Ectodermal cell (in vitro differentiated cells): Measurements from ENCODE around the gene SPRTN. TPM values are rescaled to one million over a fixed set of nuclear protein-coding genes. Genes with fewer than 3 reads are reported as not detected.

ENCODE experiments used
- H3K27ac ChIP-seq: 2 replicates; pipeline ENCODE4 v1.7.0; 2013; ENCODE audit warnings: mild to moderate bottlenecking, low read depth, low read length; ENCODE audit not compliant: insufficient read depth, poor library complexity, severe bottlenecking
- H3K27me3 ChIP-seq: 2 replicates; pipeline ENCODE4 v1.7.0; 2013; ENCODE audit warnings: mild to moderate bottlenecking, low read length; ENCODE audit not compliant: insufficient read depth, control insufficient read depth, poor library complexity, severe bottlenecking
- H3K36me3 ChIP-seq: one replicate; pipeline ENCODE4 v1.7.0; 2013; ENCODE audit warnings: low read length; ENCODE audit not compliant: control insufficient read depth, insufficient read depth
- H3K4me1 ChIP-seq: one replicate; pipeline ENCODE4 v1.7.0; 2013; ENCODE audit warnings: low read length; ENCODE audit not compliant: control insufficient read depth, insufficient read depth
- H3K4me3 ChIP-seq: 2 replicates; pipeline ENCODE4 v1.7.0; 2013; ENCODE audit warnings: low read depth, low read length, control low read depth; ENCODE audit not compliant: insufficient read depth
- H3K9me3 ChIP-seq: 2 replicates; pipeline ENCODE4 v1.7.0; 2013; ENCODE audit warnings: mild to moderate bottlenecking, low read length, moderate library complexity; ENCODE audit not compliant: control insufficient read depth
- WGBS, 2 experiments: methylation state at CpG; one replicate each; pipeline ENCODE4 v1.1.7; 2013; ENCODE audit warnings: missing lambda C conversion rate in 2 of 2; 5-methylcytosine and 5-hydroxymethylcytosine counted together
- polyA plus RNA-seq, 4 experiments: library from polyadenylated mRNA; stranded (reverse); fragments of 50-300 nt; gene quantifications; one replicate each; pipeline ENCODE4 v1.2.3, GENCODE V29; 2013

The SPRTN gene
- polyA plus RNA-seq (2013, experiment 1 of 4), result 11.2 TPM
- polyA plus RNA-seq (2013, experiment 2 of 4), result 11.7 TPM
- polyA plus RNA-seq (2013, experiment 3 of 4), result 9.7 TPM
- 12.5 TPM for polyA plus RNA-seq (2013, experiment 4 of 4)

DNA sequence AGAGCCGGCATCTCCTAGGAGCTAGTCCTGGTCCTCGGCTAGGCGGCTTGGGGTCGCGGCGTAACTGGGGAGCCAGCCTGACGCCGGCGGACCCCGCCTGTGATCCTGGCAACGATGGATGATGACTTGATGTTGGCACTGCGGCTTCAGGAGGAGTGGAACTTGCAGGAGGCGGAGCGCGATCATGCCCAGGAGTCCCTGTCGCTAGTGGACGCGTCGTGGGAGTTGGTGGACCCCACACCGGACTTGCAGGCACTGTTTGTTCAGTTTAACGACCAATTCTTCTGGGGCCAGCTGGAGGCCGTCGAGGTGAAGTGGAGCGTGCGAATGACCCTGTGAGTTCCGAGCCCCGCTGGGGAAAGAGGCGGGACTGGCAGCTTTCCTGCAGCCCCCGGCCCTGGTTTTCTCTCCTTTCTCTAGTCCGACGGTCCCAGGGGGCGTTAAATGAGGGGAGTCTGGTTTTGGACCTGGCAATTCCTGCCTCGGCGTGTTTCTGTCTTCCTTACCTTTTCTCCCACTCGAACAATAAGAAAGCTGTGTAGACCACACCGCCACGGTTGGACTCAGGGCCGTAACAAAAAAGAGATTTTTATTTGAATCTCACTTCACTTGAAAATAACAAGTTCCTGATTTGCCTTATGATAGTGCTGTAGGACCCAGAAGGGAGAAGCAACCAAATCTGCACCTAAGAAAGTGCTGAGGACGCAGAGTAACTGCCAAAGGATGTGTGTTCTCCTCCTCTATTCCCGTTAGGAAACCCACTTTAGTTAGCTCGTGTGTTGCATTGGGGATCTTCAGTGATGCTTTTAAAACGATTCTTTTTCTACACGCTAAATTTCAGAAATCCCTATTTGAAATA, at the start of gene SPRTN:
SPRTN (plus strand) TSS at position 24 of the 859 bp plus-strand sequence; CDS start at position 115, 91 bp downstream.
- H3K36me3 ChIP-seq, result peaks cover 6% of the 10 kb centered on the region
- 2% methylated on average over 43 of the region's 43 CpGs for WGBS, 2 experiments

DNA sequence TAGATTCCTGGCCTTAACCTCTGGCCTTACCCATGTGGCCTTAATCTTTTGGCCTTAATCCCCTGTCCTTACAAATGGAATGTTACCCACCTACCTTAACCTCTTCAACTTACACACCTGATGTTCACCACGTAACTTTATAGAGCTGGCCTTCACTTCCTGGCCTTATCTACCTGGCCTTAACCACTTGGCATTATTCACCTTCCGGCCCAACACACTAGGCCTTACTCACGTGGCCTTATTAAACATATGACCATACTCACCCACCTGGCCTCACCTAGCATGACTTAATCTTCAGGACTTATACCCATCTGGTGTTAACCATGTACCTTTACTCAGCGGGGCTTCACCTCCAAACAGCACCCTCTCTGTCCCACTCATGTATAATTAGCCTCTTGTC, 42.2 kb upstream of the SPRTN start:
- H3K27ac ChIP-seq, result no peak overlapping the region
- H3K9me3 ChIP-seq, result no peaks in the 10 kb centered on the region
- H3K4me1 ChIP-seq, result no peaks in the 10 kb centered on the region
- H3K27me3 ChIP-seq, result no peaks in the 10 kb centered on the region
- WGBS, 2 experiments, result 92% methylated on average over 4 of the region's 4 CpGs
- H3K4me3 ChIP-seq, result no peak overlapping the region
- H3K36me3 ChIP-seq, result no peaks in the 10 kb centered on the region

More for the DNA sequence above, at the start of gene SPRTN:
- Histone ChIP-seq H3K4me1 (peaks cover 24% of the 10 kb centered on the region), H3K27me3 (no peaks in the 10 kb centered on the region), H3K27ac (peak within 1 kb of the TSS; percentile 80), H3K4me3 (peak within 1 kb of the TSS; percentile 76), H3K9me3 (no peaks in the 10 kb centered on the region)

DNA sequence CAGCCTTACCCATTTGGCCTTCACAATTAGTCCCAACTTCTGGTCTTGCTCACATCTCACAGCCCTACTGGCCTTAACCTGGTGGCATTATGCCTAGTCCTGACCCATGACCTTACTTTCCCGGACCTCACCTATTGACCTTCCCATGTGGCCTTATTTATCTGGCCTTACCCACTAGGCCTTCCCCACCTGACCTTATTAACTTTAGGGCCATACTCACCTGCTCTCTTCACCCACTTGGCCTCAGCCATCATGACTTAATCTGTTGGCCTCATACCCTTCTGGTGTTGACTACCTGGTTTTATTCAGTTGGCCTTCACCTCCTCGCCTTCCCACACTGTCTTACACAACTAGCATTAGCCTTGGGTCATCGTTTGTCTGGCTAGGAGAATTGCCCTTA, 36.1 kb upstream of the SPRTN start:
- no peak overlapping the region for H3K4me3 ChIP-seq
- no peak overlapping the region for H3K27ac ChIP-seq
- H3K27me3 ChIP-seq, result no peaks in the 10 kb centered on the region
- H3K36me3 ChIP-seq, result no peaks in the 10 kb centered on the region
- no peaks in the 10 kb centered on the region for H3K9me3 ChIP-seq
- WGBS, 2 experiments, result 93% methylated on average over 3 of the region's 3 CpGs
- no peaks in the 10 kb centered on the region for H3K4me1 ChIP-seq

GRCh38 chr1:231310391-231310934, 27.6 kb upstream of the SPRTN start:
- no peak overlapping the region for H3K4me3 ChIP-seq
- H3K4me1 ChIP-seq, result no peaks in the 10 kb centered on the region
- peaks cover 3% of the 10 kb centered on the region for H3K27me3 ChIP-seq
- no peaks in the 10 kb centered on the region for H3K36me3 ChIP-seq
- no peak overlapping the region for H3K27ac ChIP-seq
- WGBS, 2 experiments, result 88 to 94% methylated on average over 10 of the region's 10 CpGs
- H3K9me3 ChIP-seq, result no peaks in the 10 kb centered on the region

GRCh38 chr1:231311720-231312431, 26.2 kb upstream of the SPRTN start:
- no peak overlapping the region for H3K4me3 ChIP-seq
- WGBS, 2 experiments, result 85 to 86% methylated on average over 7 to 8 of the region's 8 CpGs
- H3K36me3 ChIP-seq, result no peaks in the 10 kb centered on the region
- no peaks in the 10 kb centered on the region for H3K9me3 ChIP-seq
- peaks cover 3% of the 10 kb centered on the region for H3K27me3 ChIP-seq
- no peak overlapping the region for H3K27ac ChIP-seq
- H3K4me1 ChIP-seq, result no peaks in the 10 kb centered on the region

DNA sequence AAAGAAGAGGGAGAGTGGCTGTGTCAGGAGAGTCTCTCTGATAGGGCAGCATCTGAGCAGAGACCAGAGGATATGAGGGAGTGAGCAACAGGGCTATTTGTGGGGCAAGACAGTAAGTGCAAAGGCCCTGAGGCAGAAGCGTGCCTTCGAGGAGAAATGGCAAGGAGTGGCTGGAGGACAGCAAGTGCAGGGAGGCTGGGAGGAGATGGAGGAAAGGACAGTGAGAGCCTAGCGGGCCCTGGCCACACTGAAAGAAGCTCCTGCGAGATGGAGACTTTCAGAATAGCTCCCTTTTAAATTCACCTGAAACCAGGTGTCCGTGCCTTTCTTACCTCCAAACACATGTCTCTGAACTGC, 25.7 kb upstream of the SPRTN start:
- Histone ChIP-seq H3K9me3 (no peaks in the 10 kb centered on the region), H3K36me3 (no peaks in the 10 kb centered on the region), H3K4me3 (no peak overlapping the region), H3K27me3 (peaks cover 3% of the 10 kb centered on the region), H3K4me1 (no peaks in the 10 kb centered on the region), H3K27ac (no peak overlapping the region)
- 92 to 94% methylated on average over 5 of the region's 5 CpGs for WGBS, 2 experiments

DNA sequence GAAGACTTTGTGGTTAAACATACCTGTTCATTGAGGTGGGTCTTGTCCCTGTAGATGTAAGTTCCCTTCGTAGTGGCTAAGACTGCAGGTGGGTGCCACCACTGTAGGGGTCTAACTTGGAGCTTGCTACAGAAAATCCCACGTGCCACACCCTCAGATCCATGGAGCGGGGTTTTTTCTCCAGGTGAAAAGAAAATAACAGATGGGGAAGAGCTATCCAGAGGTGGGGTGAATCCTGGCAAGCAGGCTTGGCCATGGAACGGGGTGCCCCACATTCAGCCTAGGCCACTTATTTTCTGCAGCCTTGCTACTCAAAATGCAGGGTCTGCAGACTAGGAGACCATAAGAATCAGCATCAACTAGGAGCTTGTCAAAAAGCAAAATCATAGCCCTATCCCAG, 24.4 kb upstream of the SPRTN start:
- Histone ChIP-seq H3K27ac (no peak overlapping the region), H3K4me3 (no peak overlapping the region), H3K36me3 (no peaks in the 10 kb centered on the region), H3K27me3 (peaks cover 3% of the 10 kb centered on the region), H3K9me3 (no peaks in the 10 kb centered on the region), H3K4me1 (no peaks in the 10 kb centered on the region)
- WGBS, 2 experiments, result 91 to 93% methylated on average over 4 of the region's 4 CpGs

DNA sequence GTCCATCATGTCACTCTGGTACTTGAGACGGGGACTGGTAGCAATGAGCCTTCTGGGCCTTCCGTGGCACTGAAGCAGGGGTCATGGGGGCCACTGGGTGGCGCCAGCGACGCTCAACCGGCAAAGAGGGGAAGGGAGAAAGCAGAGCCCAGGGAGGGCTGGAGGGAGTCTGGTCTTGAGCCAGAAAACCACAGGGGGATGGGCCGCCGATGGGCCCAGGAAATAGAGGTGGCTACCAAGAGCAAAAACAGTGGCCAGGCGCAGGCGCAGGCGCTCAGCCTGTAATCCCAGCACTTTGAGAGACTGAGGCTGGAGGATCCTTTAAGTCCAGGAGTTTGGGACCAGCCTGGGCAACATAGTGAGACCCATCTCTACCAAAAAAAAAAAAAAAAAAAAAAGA, 22.2 kb upstream of the SPRTN start:
- Histone ChIP-seq H3K36me3 (no peaks in the 10 kb centered on the region), H3K27ac (no peak overlapping the region), H3K27me3 (peaks cover 3% of the 10 kb centered on the region), H3K9me3 (no peaks in the 10 kb centered on the region), H3K4me1 (no peaks in the 10 kb centered on the region), H3K4me3 (no peak overlapping the region)
- 42 to 45% methylated on average over 11 of the region's 11 CpGs for WGBS, 2 experiments

DNA sequence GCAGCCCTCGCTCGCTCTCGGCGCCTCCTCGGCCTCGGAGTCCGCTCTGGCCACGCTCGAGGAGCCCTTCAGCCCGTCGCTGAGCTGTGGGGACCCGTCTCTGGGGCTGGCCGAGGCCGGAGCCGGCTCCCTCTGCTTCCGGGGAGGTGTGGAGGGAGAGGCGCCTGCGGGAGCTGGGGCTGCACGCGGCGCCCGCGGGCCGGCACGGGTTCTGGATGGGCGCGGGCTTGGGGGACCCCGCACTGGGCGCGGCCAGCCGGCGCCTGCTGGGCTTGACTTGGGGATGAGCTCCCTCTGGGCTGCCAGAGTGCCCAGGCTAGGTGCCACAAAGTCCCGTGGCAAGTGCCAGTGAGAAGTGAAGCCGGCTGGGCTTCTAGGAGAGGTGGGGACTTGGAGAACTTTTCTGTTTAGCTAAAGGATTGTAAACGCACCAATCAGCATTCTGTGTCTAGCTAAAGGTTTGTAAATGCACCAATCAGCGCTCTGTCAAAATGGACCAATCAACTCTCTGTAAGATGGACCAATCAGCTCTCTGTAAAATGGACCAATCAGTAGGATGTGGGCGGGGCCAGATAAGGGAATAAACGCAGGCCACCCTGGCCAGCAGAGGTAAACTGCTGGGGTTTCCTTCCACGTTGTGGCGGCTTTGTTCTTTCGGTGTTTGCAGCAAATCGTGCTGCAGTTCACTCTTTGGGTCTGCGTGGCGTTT, 20.6 kb upstream of the SPRTN start:
- 95 to 96% methylated on average over 44 of the region's 44 CpGs for WGBS, 2 experiments
- no peaks in the 10 kb centered on the region for H3K9me3 ChIP-seq
- no peaks in the 10 kb centered on the region for H3K36me3 ChIP-seq
- peaks cover 3% of the 10 kb centered on the region for H3K27me3 ChIP-seq
- H3K27ac ChIP-seq, result no peak overlapping the region
- no peak overlapping the region for H3K4me3 ChIP-seq
- H3K4me1 ChIP-seq, result no peaks in the 10 kb centered on the region

- H3K9me3 ChIP-seq, result no peaks in the 10 kb centered on the region
- no peaks in the 10 kb centered on the region for H3K36me3 ChIP-seq
- WGBS, 2 experiments, result 94 to 95% methylated on average over 15 of the region's 15 CpGs
- no peaks in the 10 kb centered on the region for H3K4me1 ChIP-seq
- H3K27me3 ChIP-seq, result peaks cover 3% of the 10 kb centered on the region
- H3K27ac ChIP-seq, result no peak overlapping the region
- no peak overlapping the region for H3K4me3 ChIP-seq
Measured at GRCh38 chr1:231318015-231318355, 20.1 kb upstream of the SPRTN start.
